ENCODE results near the gene RLN1.
"Not testable (repeated sequence)": the region's sequence is repeated elsewhere in the genome, so short reads cannot be mapped to it uniquely, and the experiment has no call there.

Gene RLN1

GRCh38 chr9:5355817-5356216 lies 16.1 kb upstream of the RLN1 start:
- Mint-ChIP-seq H3K4me3 (no peak overlapping the region), H3K27ac (peak overlapping the region in 1 of 2 donors; percentile 89), H3K4me1 (ENCODE audit: low read depth in 2 of 2) (peaks cover 27 to 31% of the 10 kb centered on the region in 2 donors), H3K9me3 (peaks cover 0 to 2% of the 10 kb centered on the region in 2 donors), H3K27me3 (no peaks in the 10 kb centered on the region), H3K36me3 (ENCODE audit: insufficient read depth) (no peaks in the 10 kb centered on the region)
- ATAC-seq (replicated peaks) (no peak), DNase-seq (no peak)

DNA sequence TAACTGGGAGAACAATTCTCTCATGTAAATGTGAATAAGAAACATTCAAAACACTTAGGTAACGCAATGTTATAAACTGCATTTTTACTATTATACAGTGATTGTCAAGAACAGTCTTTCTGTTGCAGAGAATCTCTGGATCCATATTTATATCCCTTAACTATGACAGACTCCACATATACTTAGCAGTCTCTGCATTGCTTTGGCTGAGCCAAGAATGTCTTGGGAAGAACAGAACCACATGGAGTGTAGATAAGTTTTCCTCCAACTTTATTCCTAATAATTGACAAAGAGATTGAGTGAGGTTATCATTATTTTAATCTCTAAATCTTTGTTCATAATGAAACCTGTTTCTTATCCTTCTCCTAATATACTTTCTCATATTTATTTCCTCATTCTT lies 15.6 kb upstream of the RLN1 start:
- Mint-ChIP-seq H3K27ac (peak overlapping the region in 1 of 2 donors; percentile 89), H3K36me3 (ENCODE audit: insufficient read depth) (no peaks in the 10 kb centered on the region), H3K4me1 (ENCODE audit: low read depth in 2 of 2) (peaks cover 29 to 34% of the 10 kb centered on the region in 2 donors), H3K9me3 (peaks cover under 1 to 2% of the 10 kb centered on the region in 2 donors), H3K27me3 (no peaks in the 10 kb centered on the region), H3K4me3 (no peak overlapping the region)
- ATAC-seq (replicated peaks) (no peak), DNase-seq (no peak)

GRCh38 chr9:5354184-5354583 lies 14.5 kb upstream of the RLN1 start:
- H3K4me3 Mint-ChIP-seq: no peak overlapping the region
- no peaks in the 10 kb centered on the region for H3K27me3 Mint-ChIP-seq
- peak overlapping the region; percentile 60 to 89 for H3K27ac Mint-ChIP-seq
- peaks cover 29 to 34% of the 10 kb centered on the region in 2 donors for H3K4me1 Mint-ChIP-seq (ENCODE audit: low read depth in 2 of 2)
- H3K9me3 Mint-ChIP-seq: peaks cover 2 to 8% of the 10 kb centered on the region in 2 donors
- ATAC-seq (replicated peaks) (no peak), DNase-seq (no peak)
- no peaks in the 10 kb centered on the region for H3K36me3 Mint-ChIP-seq (ENCODE audit: insufficient read depth)

- DNase-seq (peak in 2 of 3 experiments; percentile 2 to 5), ATAC-seq (replicated peaks) (peak; percentile 90)
- Mint-ChIP-seq H3K27ac (peak overlapping the region; percentile 87 to 89), H3K9me3 (peaks cover 2 to 10% of the 10 kb centered on the region in 2 donors), H3K4me3 (peak overlapping the region; percentile 31 to 66), H3K36me3 (ENCODE audit: insufficient read depth) (peaks cover 3% of the 10 kb centered on the region), H3K27me3 (no peaks in the 10 kb centered on the region), H3K4me1 (ENCODE audit: low read depth in 2 of 2) (peaks cover 29 to 34% of the 10 kb centered on the region in 2 donors)
Observed at GRCh38 chr9:5352637-5353248, 13.1 kb upstream of the RLN1 start.

GRCh38 chr9:5336688-5337087 lies 3.0 kb downstream of the RLN1 start:
- Mint-ChIP-seq H3K9me3 (no peaks in the 10 kb centered on the region), H3K27me3 (no peaks in the 10 kb centered on the region), H3K27ac (peak overlapping the region; percentile 66 to 75), H3K36me3 (ENCODE audit: insufficient read depth) (peaks cover 5% of the 10 kb centered on the region), H3K4me1 (ENCODE audit: low read depth in 2 of 2) (peaks cover 23 to 34% of the 10 kb centered on the region in 2 donors), H3K4me3 (peak overlapping the region; percentile 59 to 67)
- peak in 2 of 3 experiments; percentile 25 to 27 for DNase-seq
- ATAC-seq (replicated peaks): peak; percentile 59

DNA sequence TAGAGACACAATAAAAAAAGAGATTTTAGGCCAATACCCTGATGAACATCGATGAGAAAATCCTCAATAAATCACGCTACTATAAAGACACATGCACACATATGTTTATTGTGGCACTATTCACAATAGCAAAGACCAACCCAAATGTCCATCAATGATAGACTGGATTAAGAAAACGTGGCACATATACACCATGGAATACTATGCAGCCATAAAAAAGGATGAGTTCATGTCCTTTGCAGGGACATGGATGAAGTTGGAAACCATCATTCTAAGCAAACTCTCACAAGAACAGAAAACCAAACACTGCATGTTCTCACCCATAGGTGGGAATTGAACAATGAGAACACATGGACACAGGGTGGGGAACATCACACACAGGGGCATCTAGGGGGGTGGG lies 8.4 kb downstream of the RLN1 start:
- DNase-seq; H3K27ac Mint-ChIP-seq; H3K9me3 Mint-ChIP-seq; H3K4me3 Mint-ChIP-seq; H3K27me3 Mint-ChIP-seq; ATAC-seq (replicated peaks): not testable (repeated sequence)
- H3K4me1 Mint-ChIP-seq (ENCODE audit: low read depth in 2 of 2): peaks cover 38 to 43% of the 10 kb centered on the region in 2 donors
- H3K36me3 Mint-ChIP-seq (ENCODE audit: insufficient read depth): peaks cover 22% of the 10 kb centered on the region

GRCh38 chr9:5326893-5327548 lies 12.7 kb downstream of the RLN1 start:
- Mint-ChIP-seq H3K4me3 (peak overlapping the region; percentile 60 to 84), H3K27ac (peak overlapping the region; percentile 62 to 83), H3K9me3 (no peaks in the 10 kb centered on the region), H3K4me1 (ENCODE audit: low read depth in 2 of 2) (peaks cover 26 to 27% of the 10 kb centered on the region in 2 donors), H3K36me3 (ENCODE audit: insufficient read depth) (peaks cover 17% of the 10 kb centered on the region), H3K27me3 (no peaks in the 10 kb centered on the region)
- DNase-seq (peak; percentile 59 to 75 (median 70)), ATAC-seq (replicated peaks) (peak; percentile 95)

DNA sequence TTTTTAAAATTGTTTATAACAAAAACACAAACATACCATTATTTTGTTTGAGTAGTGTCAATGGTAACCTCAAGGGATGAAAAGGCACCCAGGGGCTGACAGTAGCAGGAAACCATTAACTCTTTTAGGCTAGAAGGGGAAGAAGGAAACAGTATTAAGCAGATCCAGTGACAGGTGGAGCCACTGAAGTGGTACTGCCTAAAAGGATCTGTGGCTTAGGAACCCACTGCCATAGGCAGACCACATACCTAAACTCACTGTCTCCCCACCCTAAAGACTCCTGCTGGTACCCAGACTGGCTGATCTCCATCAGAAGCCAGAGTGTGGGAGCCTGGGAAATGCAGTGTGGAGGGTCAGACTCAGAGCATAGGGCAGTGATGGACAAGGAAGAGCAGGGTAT lies 13.5 kb downstream of the RLN1 start:
- Mint-ChIP-seq H3K27me3 (no peaks in the 10 kb centered on the region), H3K4me1 (ENCODE audit: low read depth in 2 of 2) (peaks cover 29 to 32% of the 10 kb centered on the region in 2 donors), H3K4me3 (peak overlapping the region; percentile 60 to 84), H3K9me3 (no peaks in the 10 kb centered on the region), H3K27ac (peak overlapping the region in 1 of 2 donors; percentile 83), H3K36me3 (ENCODE audit: insufficient read depth) (peaks cover 17% of the 10 kb centered on the region)
- DNase-seq: no peak
- no peak for ATAC-seq (replicated peaks)

DNA sequence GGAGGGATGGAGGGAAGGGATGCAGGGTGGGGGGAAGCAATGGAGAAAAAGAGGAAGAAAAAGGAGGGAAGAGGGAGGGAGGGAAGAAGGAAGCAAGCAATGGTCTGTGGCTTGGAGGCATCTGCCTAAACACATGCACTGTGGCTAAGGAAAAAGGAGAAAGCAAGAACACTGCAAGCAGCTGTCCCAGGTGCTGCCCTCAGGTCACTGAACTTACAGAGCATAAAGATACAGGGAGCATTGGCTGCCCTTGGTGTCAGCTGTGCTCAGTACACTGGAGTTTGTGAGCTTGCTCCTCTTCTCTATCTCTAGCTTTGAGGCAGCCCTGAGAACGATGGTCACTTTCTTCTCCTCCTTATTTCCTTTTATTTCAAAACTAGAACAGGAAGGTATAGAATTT lies 18.1 kb downstream of the RLN1 start:
- Mint-ChIP-seq H3K4me1 (ENCODE audit: low read depth in 2 of 2) (peaks cover 13 to 15% of the 10 kb centered on the region in 2 donors), H3K27ac (peak overlapping the region in 1 of 2 donors; percentile 7)
- not testable (repeated sequence) for H3K9me3 Mint-ChIP-seq; DNase-seq; ATAC-seq (replicated peaks); H3K36me3 Mint-ChIP-seq (ENCODE audit: insufficient read depth); H3K27me3 Mint-ChIP-seq; H3K4me3 Mint-ChIP-seq

DNA sequence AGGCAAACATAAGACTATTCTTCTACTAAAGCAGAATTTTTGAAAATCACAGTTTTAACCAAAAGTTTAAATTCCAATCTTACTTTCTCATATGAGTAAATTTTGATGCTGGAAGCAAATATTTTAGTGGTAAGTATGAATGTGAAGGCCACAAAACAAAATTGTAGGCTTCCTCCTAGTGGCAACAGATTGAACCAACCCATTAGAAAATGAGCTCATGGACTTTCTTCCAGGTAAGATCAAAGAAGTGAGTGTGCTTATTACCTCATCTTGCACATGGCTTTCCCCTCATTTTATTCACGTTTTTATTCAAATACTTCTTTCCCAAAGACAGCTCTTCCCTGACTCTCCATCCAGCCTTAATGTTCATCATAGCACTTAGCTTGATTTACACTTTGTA lies 18.6 kb downstream of the RLN1 start:
- H3K9me3 Mint-ChIP-seq: peaks cover 0 to 5% of the 10 kb centered on the region in 2 donors
- H3K4me1 Mint-ChIP-seq (ENCODE audit: low read depth in 2 of 2): peaks cover 9 to 11% of the 10 kb centered on the region in 2 donors
- no peak overlapping the region for H3K27ac Mint-ChIP-seq
- H3K36me3 Mint-ChIP-seq (ENCODE audit: insufficient read depth): peaks cover 2% of the 10 kb centered on the region
- ATAC-seq (replicated peaks) (peak; percentile 56), DNase-seq (no peak)
- H3K4me3 Mint-ChIP-seq: no peak overlapping the region
- H3K27me3 Mint-ChIP-seq: no peaks in the 10 kb centered on the region

GRCh38 chr9:5316406-5316805 lies 23.3 kb downstream of the RLN1 start:
- not testable (repeated sequence) for H3K4me1 Mint-ChIP-seq (ENCODE audit: low read depth in 2 of 2); H3K27me3 Mint-ChIP-seq; H3K9me3 Mint-ChIP-seq; DNase-seq; ATAC-seq (replicated peaks); H3K4me3 Mint-ChIP-seq; H3K27ac Mint-ChIP-seq; H3K36me3 Mint-ChIP-seq (ENCODE audit: insufficient read depth)

- peaks cover 0 to 9% of the 10 kb centered on the region in 2 donors for H3K27me3 Mint-ChIP-seq
- ATAC-seq (replicated peaks) (no peak), DNase-seq (no peak)
- peaks cover 2 to 3% of the 10 kb centered on the region in 2 donors for H3K4me1 Mint-ChIP-seq (ENCODE audit: low read depth in 2 of 2)
- H3K9me3 Mint-ChIP-seq: peaks cover 7 to 8% of the 10 kb centered on the region in 2 donors
- no peak overlapping the region for H3K27ac Mint-ChIP-seq
- no peak overlapping the region for H3K4me3 Mint-ChIP-seq
- peaks cover 2% of the 10 kb centered on the region for H3K36me3 Mint-ChIP-seq (ENCODE audit: insufficient read depth)
Observed at GRCh38 chr9:5315187-5315923, 24.3 kb downstream of the RLN1 start.

- no peaks in the 10 kb centered on the region for H3K36me3 Mint-ChIP-seq (ENCODE audit: insufficient read depth)
- no peak overlapping the region for H3K27ac Mint-ChIP-seq
- peaks cover 0 to 26% of the 10 kb centered on the region in 2 donors for H3K27me3 Mint-ChIP-seq
- no peak for ATAC-seq (replicated peaks)
- H3K4me3 Mint-ChIP-seq: no peak overlapping the region
- DNase-seq: no peak
- H3K4me1 Mint-ChIP-seq (ENCODE audit: low read depth in 2 of 2): peaks cover 0 to 10% of the 10 kb centered on the region in 2 donors
- H3K9me3 Mint-ChIP-seq: peaks cover 0 to 8% of the 10 kb centered on the region in 2 donors
Observed at GRCh38 chr9:5310851-5311250, 28.8 kb downstream of the RLN1 start.
